ENCODE data around the gene BYSL.
A peak's percentile ranks its signal among the peaks of the same experiment; 100 is the strongest.

Gene BYSL

DNA sequence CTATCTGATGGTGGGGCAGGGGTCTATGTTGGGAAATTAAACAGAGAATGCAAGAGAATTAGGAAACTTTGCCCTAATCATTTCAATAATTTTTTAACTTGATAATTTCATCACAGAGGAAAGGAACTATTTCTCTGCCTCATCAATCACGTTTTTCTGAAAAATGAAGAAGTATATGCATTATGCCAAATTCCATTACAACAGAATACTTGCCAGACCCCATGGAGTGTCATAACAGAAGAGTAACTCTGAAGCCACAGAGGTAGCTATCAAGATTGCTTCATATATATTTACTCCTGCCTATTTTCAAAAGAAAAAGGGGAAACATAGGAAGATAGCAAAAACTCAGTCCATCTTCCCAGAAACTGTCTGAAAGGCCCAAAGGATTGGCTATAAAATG lies 20.4 kb upstream of the BYSL start:
- TF ChIP-seq MYC (IDR thresholded peaks at IDR 0.05; ENCODE audit: low read depth, low read length) (no peak), MAX (IDR thresholded peaks at IDR 0.05; ENCODE audit: low read depth, low read length) (no peak), CTCF (IDR thresholded peaks at IDR 0.05; ENCODE audit: low read depth, low read length) (no peak), POLR2A (IDR thresholded peaks at IDR 0.05; ENCODE audit: extremely low read depth, insufficient read length) (no peak)
- H3K4me3 ChIP-seq (ENCODE audit: low read depth, low read length): no peak overlapping the region
- DNase-seq (ENCODE audit: low read depth): no peak

DNA sequence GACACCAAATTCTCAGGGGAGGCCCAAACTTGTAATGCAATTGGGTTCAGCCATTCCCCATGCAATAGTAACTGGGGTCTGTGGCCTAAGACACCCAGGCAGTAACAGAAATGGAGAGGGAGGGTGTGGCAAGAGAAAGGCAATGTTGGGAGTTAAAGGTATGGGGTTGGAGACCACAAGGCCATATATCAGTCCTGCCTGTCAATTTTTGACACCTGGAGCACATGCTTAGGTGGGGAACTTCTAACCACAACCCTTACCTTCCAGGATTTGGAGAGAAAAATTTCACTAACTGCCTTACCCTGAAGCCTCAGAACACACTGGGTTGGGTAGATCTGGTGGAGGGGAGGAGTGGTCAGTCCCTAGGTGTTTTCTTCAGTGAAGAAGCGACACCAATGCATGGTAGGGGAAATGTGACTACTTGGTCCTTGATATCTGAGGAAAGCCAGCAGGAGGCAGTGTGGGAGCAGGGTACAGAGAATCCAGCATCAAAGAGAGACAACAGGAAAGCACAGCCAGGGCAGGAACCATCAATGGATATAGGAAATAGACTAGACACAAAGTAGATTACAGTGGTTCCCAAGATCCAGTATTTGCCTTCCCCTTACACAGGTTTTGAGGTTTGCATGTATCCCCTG lies 19.3 kb upstream of the BYSL start:
- peak; percentile 71 for TF ChIP-seq CTCF (IDR thresholded peaks at IDR 0.05; ENCODE audit: low read depth, low read length)
- no peak for TF ChIP-seq POLR2A (IDR thresholded peaks at IDR 0.05; ENCODE audit: extremely low read depth, insufficient read length)
- TF ChIP-seq MAX (IDR thresholded peaks at IDR 0.05; ENCODE audit: low read depth, low read length): no peak
- no peak for TF ChIP-seq MYC (IDR thresholded peaks at IDR 0.05; ENCODE audit: low read depth, low read length)
- no peak overlapping the region for H3K4me3 ChIP-seq (ENCODE audit: low read depth, low read length)
- peak; percentile 69 for DNase-seq (ENCODE audit: low read depth)

GRCh38 chr6:41909727-41910126 lies 11.6 kb upstream of the BYSL start:
- DNase-seq (ENCODE audit: low read depth): no peak
- TF ChIP-seq MYC (IDR thresholded peaks at IDR 0.05; ENCODE audit: low read depth, low read length): no peak
- no peak for TF ChIP-seq CTCF (IDR thresholded peaks at IDR 0.05; ENCODE audit: low read depth, low read length)
- no peak for TF ChIP-seq POLR2A (IDR thresholded peaks at IDR 0.05; ENCODE audit: extremely low read depth, insufficient read length)
- TF ChIP-seq MAX (IDR thresholded peaks at IDR 0.05; ENCODE audit: low read depth, low read length): no peak
- no peak overlapping the region for H3K4me3 ChIP-seq (ENCODE audit: low read depth, low read length)

DNA sequence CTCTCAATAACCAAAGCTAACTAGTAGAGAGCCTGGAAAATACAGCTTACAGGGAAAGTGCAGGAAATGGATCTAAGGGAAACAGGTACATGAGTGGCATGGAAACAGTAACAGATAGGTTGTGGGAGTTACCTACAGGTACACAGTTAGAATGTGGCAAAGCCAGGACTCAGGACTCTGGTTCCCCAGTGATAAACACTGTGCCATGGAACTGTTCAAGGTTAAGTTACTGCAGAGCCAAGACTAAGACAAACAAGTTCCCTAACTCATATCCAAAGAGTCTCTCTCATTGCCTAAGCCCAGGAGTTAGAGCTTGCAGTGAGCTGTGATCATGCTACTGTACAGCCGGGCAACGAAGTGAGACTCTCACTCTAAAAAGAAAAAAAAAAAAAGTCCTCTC lies 7.0 kb upstream of the BYSL start:
- H3K4me3 ChIP-seq (ENCODE audit: low read depth, low read length): no peak overlapping the region
- no peak for TF ChIP-seq POLR2A (IDR thresholded peaks at IDR 0.05; ENCODE audit: extremely low read depth, insufficient read length)
- TF ChIP-seq MAX (IDR thresholded peaks at IDR 0.05; ENCODE audit: low read depth, low read length): no peak
- no peak for TF ChIP-seq MYC (IDR thresholded peaks at IDR 0.05; ENCODE audit: low read depth, low read length)
- no peak for TF ChIP-seq CTCF (IDR thresholded peaks at IDR 0.05; ENCODE audit: low read depth, low read length)
- DNase-seq (ENCODE audit: low read depth): no peak

- no peak overlapping the region for H3K4me3 ChIP-seq (ENCODE audit: low read depth, low read length)
- TF ChIP-seq POLR2A (IDR thresholded peaks at IDR 0.05; ENCODE audit: extremely low read depth, insufficient read length): no peak
- TF ChIP-seq MYC (IDR thresholded peaks at IDR 0.05; ENCODE audit: low read depth, low read length): no peak
- no peak for TF ChIP-seq MAX (IDR thresholded peaks at IDR 0.05; ENCODE audit: low read depth, low read length)
- no peak for TF ChIP-seq CTCF (IDR thresholded peaks at IDR 0.05; ENCODE audit: low read depth, low read length)
- no peak for DNase-seq (ENCODE audit: low read depth)
Observed at GRCh38 chr6:41914869-41915530, 6.3 kb upstream of the BYSL start.
